ENCODE results near the gene LAMP1.
A peak's percentile ranks its signal among the peaks of the same experiment; 100 is the strongest.
"Not testable (repeated sequence)": the region's sequence is repeated elsewhere in the genome, so short reads cannot be mapped to it uniquely, and the experiment has no call there.

The LAMP1 gene

GRCh38 chr13:113296823-113297369 is at the start of gene LAMP1:
LAMP1 (plus strand) TSS chr13:113297239; CDS start chr13:113297435, 196 bp downstream.
- DNase-seq (ENCODE audit: low spot score in 2 of 2): peak; percentile 91 to 98

GRCh38 chr13:113252516-113253095 is 44.4 kb upstream of the LAMP1 start:
- H3K9me3 ChIP-seq: no peaks in the 10 kb centered on the region
- in situ Hi-C loops (cut with MboI; ENCODE audit: low sequenced_read_pairs): no loop called here
- no peak overlapping the region for H3K4me3 ChIP-seq
- DNase-seq (ENCODE audit: low spot score in 2 of 2): no peak
- no peaks in the 10 kb centered on the region for H3K4me1 ChIP-seq
- H3K27me3 ChIP-seq (ENCODE audit: low read depth): no peaks in the 10 kb centered on the region
- H3K36me3 ChIP-seq (replicated peaks): peaks cover 56% of the 10 kb centered on the region

More at GRCh38 chr13:113296823-113297369, at the start of gene LAMP1:
- Histone ChIP-seq H3K4me3 (peak within 1 kb of the TSS; percentile 62), H3K4me1 (peaks cover 9% of the 10 kb centered on the region), H3K27me3 (ENCODE audit: low read depth) (peaks cover 7% of the 10 kb centered on the region), H3K36me3 (replicated peaks) (no peaks in the 10 kb centered on the region), H3K9me3 (no peaks in the 10 kb centered on the region)
- in situ Hi-C loops (cut with MboI; ENCODE audit: low sequenced_read_pairs): no loop called here

GRCh38 chr13:113257908-113258307 is 39.1 kb upstream of the LAMP1 start:
- H3K4me3 ChIP-seq; H3K4me1 ChIP-seq; H3K27me3 ChIP-seq (ENCODE audit: low read depth); in situ Hi-C loops (cut with MboI; ENCODE audit: low sequenced_read_pairs); H3K9me3 ChIP-seq; DNase-seq (ENCODE audit: low spot score in 2 of 2): not testable (repeated sequence)
- H3K36me3 ChIP-seq (replicated peaks): peaks cover 37% of the 10 kb centered on the region

GRCh38 chr13:113258321-113259054 is 38.6 kb upstream of the LAMP1 start:
- Histone ChIP-seq H3K36me3 (replicated peaks) (peaks cover 39% of the 10 kb centered on the region), H3K9me3 (no peaks in the 10 kb centered on the region), H3K27me3 (ENCODE audit: low read depth) (no peaks in the 10 kb centered on the region), H3K4me1 (no peaks in the 10 kb centered on the region), H3K4me3 (no peak overlapping the region)
- no peak for DNase-seq (ENCODE audit: low spot score in 2 of 2)
- in situ Hi-C loops (cut with MboI; ENCODE audit: low sequenced_read_pairs): no loop called here

GRCh38 chr13:113260996-113261395 is 36.0 kb upstream of the LAMP1 start:
- Histone ChIP-seq H3K9me3 (no peaks in the 10 kb centered on the region), H3K27me3 (ENCODE audit: low read depth) (no peaks in the 10 kb centered on the region), H3K4me3 (no peak overlapping the region), H3K4me1 (no peaks in the 10 kb centered on the region), H3K36me3 (replicated peaks) (peaks cover 28% of the 10 kb centered on the region)
- in situ Hi-C loops (cut with MboI; ENCODE audit: low sequenced_read_pairs): no loop called here
- DNase-seq (ENCODE audit: low spot score in 2 of 2): no peak

- peaks cover 20% of the 10 kb centered on the region for H3K36me3 ChIP-seq (replicated peaks)
- in situ Hi-C loops (cut with MboI; ENCODE audit: low sequenced_read_pairs); H3K4me1 ChIP-seq: not testable (repeated sequence)
Measured at GRCh38 chr13:113263016-113263415, 34.0 kb upstream of the LAMP1 start.

GRCh38 chr13:113267642-113268405 is 29.2 kb upstream of the LAMP1 start:
- DNase-seq (ENCODE audit: low spot score in 2 of 2): no peak
- no peaks in the 10 kb centered on the region for H3K9me3 ChIP-seq
- H3K27me3 ChIP-seq (ENCODE audit: low read depth): no peaks in the 10 kb centered on the region
- H3K4me3 ChIP-seq: no peak overlapping the region
- H3K36me3 ChIP-seq (replicated peaks): peaks cover 5% of the 10 kb centered on the region
- in situ Hi-C loops (cut with MboI; ENCODE audit: low sequenced_read_pairs): no loop called here
- H3K4me1 ChIP-seq: no peaks in the 10 kb centered on the region

More at GRCh38 chr13:113263016-113263415, 34.0 kb upstream of the LAMP1 start:
- not testable (repeated sequence) for DNase-seq (ENCODE audit: low spot score in 2 of 2); H3K27me3 ChIP-seq (ENCODE audit: low read depth); H3K4me3 ChIP-seq; H3K9me3 ChIP-seq

- Histone ChIP-seq H3K36me3 (replicated peaks) (no peaks in the 10 kb centered on the region), H3K9me3 (no peaks in the 10 kb centered on the region), H3K27me3 (ENCODE audit: low read depth) (no peaks in the 10 kb centered on the region), H3K4me1 (peaks cover 5% of the 10 kb centered on the region; the same call in 1 of the 2 replicates), H3K4me3 (no peak overlapping the region)
- in situ Hi-C loops (cut with MboI; ENCODE audit: low sequenced_read_pairs): no loop called here
- DNase-seq (ENCODE audit: low spot score in 2 of 2): no peak
Measured at GRCh38 chr13:113272031-113272430, 25.0 kb upstream of the LAMP1 start.

GRCh38 chr13:113272701-113273181 is 24.3 kb upstream of the LAMP1 start:
- H3K4me3 ChIP-seq: no peak overlapping the region
- in situ Hi-C loops (cut with MboI; ENCODE audit: low sequenced_read_pairs): no loop called here
- no peak for DNase-seq (ENCODE audit: low spot score in 2 of 2)
- H3K27me3 ChIP-seq (ENCODE audit: low read depth): no peaks in the 10 kb centered on the region
- H3K36me3 ChIP-seq (replicated peaks): no peaks in the 10 kb centered on the region
- H3K4me1 ChIP-seq: peaks cover 5% of the 10 kb centered on the region; the same call in 1 of the 2 replicates
- H3K9me3 ChIP-seq: no peaks in the 10 kb centered on the region

GRCh38 chr13:113273321-113273720 is 23.7 kb upstream of the LAMP1 start:
- in situ Hi-C loops (cut with MboI; ENCODE audit: low sequenced_read_pairs): no loop called here
- no peaks in the 10 kb centered on the region for H3K36me3 ChIP-seq (replicated peaks)

GRCh38 chr13:113273851-113274590 is 23.0 kb upstream of the LAMP1 start:
- Histone ChIP-seq H3K4me1 (peaks cover 5% of the 10 kb centered on the region; the same call in 1 of the 2 replicates), H3K9me3 (no peaks in the 10 kb centered on the region), H3K4me3 (no peak overlapping the region), H3K36me3 (replicated peaks) (no peaks in the 10 kb centered on the region), H3K27me3 (ENCODE audit: low read depth) (no peaks in the 10 kb centered on the region)
- in situ Hi-C loops (cut with MboI; ENCODE audit: low sequenced_read_pairs): no loop called here
- no peak for DNase-seq (ENCODE audit: low spot score in 2 of 2)

More at GRCh38 chr13:113273321-113273720, 23.7 kb upstream of the LAMP1 start:
- Histone ChIP-seq H3K4me1 (peaks cover 5% of the 10 kb centered on the region; the same call in 1 of the 2 replicates), H3K9me3 (no peaks in the 10 kb centered on the region), H3K27me3 (ENCODE audit: low read depth) (no peaks in the 10 kb centered on the region), H3K4me3 (no peak overlapping the region)
- DNase-seq (ENCODE audit: low spot score in 2 of 2): no peak

- no peak overlapping the region for H3K4me3 ChIP-seq
- peaks cover 5% of the 10 kb centered on the region; the same call in 1 of the 2 replicates for H3K4me1 ChIP-seq
- in situ Hi-C loops (cut with MboI; ENCODE audit: low sequenced_read_pairs): no loop called here
- no peaks in the 10 kb centered on the region for H3K27me3 ChIP-seq (ENCODE audit: low read depth)
- no peak for DNase-seq (ENCODE audit: low spot score in 2 of 2)
- H3K36me3 ChIP-seq (replicated peaks): no peaks in the 10 kb centered on the region
- no peaks in the 10 kb centered on the region for H3K9me3 ChIP-seq
Measured at GRCh38 chr13:113274721-113275120, 22.3 kb upstream of the LAMP1 start.

GRCh38 chr13:113275387-113275786 is 21.7 kb upstream of the LAMP1 start:
- peak; percentile 50 to 71 for DNase-seq (ENCODE audit: low spot score in 2 of 2)
- Histone ChIP-seq H3K36me3 (replicated peaks) (no peaks in the 10 kb centered on the region), H3K4me3 (no peak overlapping the region), H3K4me1 (peaks cover 5% of the 10 kb centered on the region; the same call in 1 of the 2 replicates), H3K9me3 (no peaks in the 10 kb centered on the region), H3K27me3 (ENCODE audit: low read depth) (no peaks in the 10 kb centered on the region)
- in situ Hi-C loops (cut with MboI; ENCODE audit: low sequenced_read_pairs): no loop called here

All from HAP-1 (cell line).